NT2/D1 (cell line): ENCODE measurements around the gene KCNS3.

Experiments used
- SUZ12 ChIP-seq: IDR thresholded peaks from 2 replicates; pipeline ENCODE4 v1.6.1; 2011; ENCODE audit not compliant: insufficient read length, insufficient read depth; ENCODE audit errors: extremely low read depth
- YY1 ChIP-seq: IDR thresholded peaks from 2 replicates; pipeline ENCODE4 v1.6.1; 2011; ENCODE audit not compliant: insufficient read length, insufficient read depth
- ZNF274 ChIP-seq: IDR thresholded peaks from 2 replicates; pipeline ENCODE4 v1.6.1; 2011; ENCODE audit warnings: mild to moderate bottlenecking, low read depth, low read length

- no peak for TF ChIP-seq YY1
- TF ChIP-seq ZNF274: no peak
- no peak for TF ChIP-seq SUZ12
These were observed 21.4 kb downstream of the KCNS3 start for GRCh38 chr2:17899871-17900270.
